ENCODE measurements around the gene NDOR1.

The NDOR1 gene

DNA sequence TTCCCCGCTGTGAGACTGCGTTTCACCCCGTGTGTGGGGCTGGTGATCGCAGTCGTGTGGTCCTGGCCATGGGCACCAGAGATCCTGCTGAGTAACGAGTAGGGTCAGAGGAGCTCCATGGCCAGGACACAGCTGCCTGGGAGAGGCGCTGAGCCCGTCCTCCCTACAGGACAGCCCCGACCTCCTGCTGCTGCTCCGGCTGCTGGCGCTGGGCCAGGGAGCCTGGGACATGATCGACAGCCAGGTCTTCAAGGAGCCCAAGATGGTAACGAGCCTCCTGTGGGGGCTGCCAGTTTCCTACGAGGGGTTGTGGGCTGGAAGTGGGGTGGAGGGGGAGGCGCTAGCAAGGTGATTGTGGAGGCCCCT lies 60.6 kb downstream of the NDOR1 start:
- no peak for DNase-seq
